ES-I3 (cell line): ENCODE measurements around the gene LCN1.

Source experiments
- H3K36me3 ChIP-seq: 2 replicates; pipeline ENCODE4 v1.6.1; 2013; ENCODE audit warnings: mild to moderate bottlenecking, low read length, control low read depth, moderate library complexity; ENCODE audit not compliant: insufficient read depth
- H3K4me1 ChIP-seq: 2 replicates; pipeline ENCODE4 v1.6.1; 2013; ENCODE audit warnings: mild to moderate bottlenecking, control low read depth, low read length; ENCODE audit not compliant: insufficient read depth
- H3K9ac ChIP-seq: 2 replicates; pipeline ENCODE4 v1.6.1; 2013; ENCODE audit warnings: low read depth, mild to moderate bottlenecking, low read length, moderate library complexity
- H3K9me3 ChIP-seq: 2 replicates; pipeline ENCODE4 v1.6.1; 2013; ENCODE audit warnings: mild to moderate bottlenecking, low read length, moderate library complexity; ENCODE audit not compliant: control insufficient read depth, insufficient read depth

LCN1 gene

GRCh38 chr9:135494791-135495559 lies 26.3 kb upstream of the LCN1 start:
- no peaks in the 10 kb centered on the region for H3K36me3 ChIP-seq
- H3K9me3 ChIP-seq = no peaks in the 10 kb centered on the region
- peaks cover 3% of the 10 kb centered on the region; the same call in 1 of the 2 replicates for H3K4me1 ChIP-seq
- H3K9ac ChIP-seq = no peak overlapping the region

GRCh38 chr9:135498381-135499126 lies 22.7 kb upstream of the LCN1 start:
- no peaks in the 10 kb centered on the region for H3K4me1 ChIP-seq
- no peak overlapping the region for H3K9ac ChIP-seq
- peaks cover 5% of the 10 kb centered on the region for H3K36me3 ChIP-seq
- no peaks in the 10 kb centered on the region for H3K9me3 ChIP-seq

- Histone ChIP-seq H3K4me1 (no peaks in the 10 kb centered on the region), H3K9ac (peak overlapping the region; percentile 84), H3K9me3 (no peaks in the 10 kb centered on the region), H3K36me3 (peaks cover 5% of the 10 kb centered on the region)
These were observed 21.7 kb upstream of the LCN1 start for GRCh38 chr9:135499326-135500070.

- H3K4me1 ChIP-seq = no peaks in the 10 kb centered on the region
- no peaks in the 10 kb centered on the region for H3K9me3 ChIP-seq
- H3K9ac ChIP-seq = peak overlapping the region; percentile 84
- peaks cover 6% of the 10 kb centered on the region for H3K36me3 ChIP-seq
These were observed 21.1 kb upstream of the LCN1 start for GRCh38 chr9:135500071-135500524.

GRCh38 chr9:135500525-135501260 lies 20.5 kb upstream of the LCN1 start, which contains the start of gene MRPS2:
Gene MRPS2, plus strand, starts transcription at chr9:135500682. Its CDS starts 29 bp downstream, at chr9:135500711.
- no peaks in the 10 kb centered on the region for H3K9me3 ChIP-seq
- peak within 1 kb of the TSS; percentile 84 for H3K9ac ChIP-seq
- peaks cover 8% of the 10 kb centered on the region for H3K36me3 ChIP-seq
- H3K4me1 ChIP-seq = no peaks in the 10 kb centered on the region

GRCh38 chr9:135501261-135502167 lies 19.7 kb upstream of the LCN1 start:
- Histone ChIP-seq H3K9ac (peak overlapping the region; percentile 84; the same call in 1 of the 2 replicates), H3K36me3 (peaks cover 8% of the 10 kb centered on the region), H3K4me1 (peaks cover 6% of the 10 kb centered on the region; the same call in 1 of the 2 replicates), H3K9me3 (no peaks in the 10 kb centered on the region)

GRCh38 chr9:135502168-135502872 lies 18.9 kb upstream of the LCN1 start:
- Histone ChIP-seq H3K36me3 (peaks cover 8% of the 10 kb centered on the region), H3K4me1 (peaks cover 11% of the 10 kb centered on the region; the same call in 1 of the 2 replicates), H3K9ac (peak overlapping the region; percentile 84; the same call in 1 of the 2 replicates)

DNA sequence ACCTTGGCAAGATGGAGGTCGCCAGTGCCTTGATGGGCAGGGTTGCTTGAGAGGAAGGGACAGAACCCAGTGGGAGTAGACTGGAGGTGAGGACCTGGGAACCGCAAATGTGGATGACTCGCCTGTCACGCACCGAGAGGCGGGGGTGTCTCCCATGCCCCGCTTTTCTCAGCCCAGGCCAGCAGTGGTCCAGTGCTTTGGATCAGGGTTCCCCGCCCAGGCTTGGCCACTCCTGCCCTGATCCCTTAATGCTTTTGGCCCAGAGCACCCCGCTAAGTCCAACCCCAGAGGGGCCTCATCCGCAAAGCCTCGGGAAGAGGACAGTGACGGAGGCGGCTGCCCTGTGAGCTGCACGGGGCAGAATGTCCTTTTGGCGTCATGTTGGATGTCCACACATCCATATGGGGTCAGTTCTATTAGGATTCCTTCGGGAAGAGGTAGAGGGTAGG lies 18.3 kb upstream of the LCN1 start:
- Histone ChIP-seq H3K9me3 (no peaks in the 10 kb centered on the region), H3K36me3 (peaks cover 8% of the 10 kb centered on the region), H3K4me1 (peaks cover 11% of the 10 kb centered on the region; the same call in 1 of the 2 replicates), H3K9ac (no peak overlapping the region)

More at GRCh38 chr9:135502168-135502872, 18.9 kb upstream of the LCN1 start:
- no peaks in the 10 kb centered on the region for H3K9me3 ChIP-seq

DNA sequence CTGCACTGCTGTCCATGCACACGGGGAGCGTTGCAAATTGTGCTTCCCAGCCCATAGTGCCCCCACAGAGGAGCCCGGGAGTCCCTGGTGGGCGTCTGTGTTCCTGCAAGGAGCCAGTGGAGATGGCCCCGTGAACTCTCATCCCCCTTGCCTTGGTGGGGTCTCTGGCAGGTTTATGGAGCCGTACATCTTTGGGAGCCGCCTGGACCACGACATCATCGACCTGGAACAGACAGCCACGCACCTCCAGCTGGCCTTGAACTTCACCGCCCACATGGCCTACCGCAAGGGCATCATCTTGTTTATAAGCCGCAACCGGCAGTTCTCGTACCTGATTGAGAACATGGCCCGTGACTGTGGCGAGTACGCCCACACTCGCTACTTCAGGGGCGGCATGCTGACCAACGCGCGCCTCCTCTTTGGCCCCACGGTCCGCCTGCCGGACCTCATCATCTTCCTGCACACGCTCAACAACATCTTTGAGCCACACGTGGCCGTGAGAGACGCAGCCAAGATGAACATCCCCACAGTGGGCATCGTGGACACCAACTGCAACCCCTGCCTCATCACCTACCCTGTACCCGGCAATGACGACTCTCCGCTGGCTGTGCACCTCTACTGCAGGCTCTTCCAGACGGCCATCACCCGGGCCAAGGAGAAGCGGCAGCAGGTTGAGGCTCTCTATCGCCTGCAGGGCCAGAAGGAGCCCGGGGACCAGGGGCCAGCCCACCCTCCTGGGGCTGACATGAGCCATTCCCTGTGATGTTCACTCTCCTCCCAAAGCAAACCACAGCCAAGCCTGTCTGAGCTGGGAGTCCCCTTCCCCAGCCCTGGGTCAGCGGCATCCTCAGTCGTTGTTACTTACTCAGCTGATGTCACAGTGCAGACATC lies 17.6 kb upstream of the LCN1 start:
- peaks cover 8% of the 10 kb centered on the region for H3K36me3 ChIP-seq
- no peaks in the 10 kb centered on the region for H3K9me3 ChIP-seq
- H3K4me1 ChIP-seq = peaks cover 11% of the 10 kb centered on the region; the same call in 1 of the 2 replicates

GRCh38 chr9:135504262-135505243 lies 16.7 kb upstream of the LCN1 start:
- Histone ChIP-seq H3K4me1 (peaks cover 11% of the 10 kb centered on the region; the same call in 1 of the 2 replicates), H3K9me3 (no peaks in the 10 kb centered on the region; the same call in 1 of the 2 replicates), H3K9ac (no peak overlapping the region), H3K36me3 (peaks cover 8% of the 10 kb centered on the region)

More for the DNA sequence above, 17.6 kb upstream of the LCN1 start:
- no peak overlapping the region for H3K9ac ChIP-seq
